Measurements from ENCODE around the gene SPTSSA.

DNA sequence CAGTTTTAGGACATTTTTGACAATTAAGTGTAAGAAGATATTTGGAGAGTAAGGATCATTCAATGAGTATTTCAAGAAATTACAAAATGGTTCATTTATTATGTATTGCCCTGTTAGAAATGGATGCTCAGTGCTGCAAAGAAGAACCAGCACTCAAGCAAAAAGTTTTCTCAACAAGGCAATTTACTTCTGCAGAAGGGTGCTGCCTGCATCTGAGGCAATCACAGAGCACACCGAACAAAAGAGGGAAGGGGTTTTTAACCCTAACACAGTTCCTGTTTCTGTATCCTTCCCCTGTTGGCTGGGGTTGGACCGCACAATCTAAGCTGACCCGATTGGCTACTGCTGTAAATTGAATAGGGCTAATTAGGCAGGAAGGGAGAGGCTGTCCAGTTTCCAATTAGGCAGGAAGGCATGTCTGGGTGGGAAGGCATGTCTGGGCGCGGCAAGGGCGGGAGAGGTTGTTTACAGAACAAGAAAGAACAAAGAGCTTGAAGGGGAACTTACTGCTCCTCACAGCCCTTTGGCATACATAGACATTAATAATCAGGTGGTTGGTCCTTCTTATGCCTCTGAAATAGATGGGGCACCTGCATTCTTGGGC, 41.4 kb downstream of the SPTSSA start:
- TF ChIP-seq, protein P1, sequence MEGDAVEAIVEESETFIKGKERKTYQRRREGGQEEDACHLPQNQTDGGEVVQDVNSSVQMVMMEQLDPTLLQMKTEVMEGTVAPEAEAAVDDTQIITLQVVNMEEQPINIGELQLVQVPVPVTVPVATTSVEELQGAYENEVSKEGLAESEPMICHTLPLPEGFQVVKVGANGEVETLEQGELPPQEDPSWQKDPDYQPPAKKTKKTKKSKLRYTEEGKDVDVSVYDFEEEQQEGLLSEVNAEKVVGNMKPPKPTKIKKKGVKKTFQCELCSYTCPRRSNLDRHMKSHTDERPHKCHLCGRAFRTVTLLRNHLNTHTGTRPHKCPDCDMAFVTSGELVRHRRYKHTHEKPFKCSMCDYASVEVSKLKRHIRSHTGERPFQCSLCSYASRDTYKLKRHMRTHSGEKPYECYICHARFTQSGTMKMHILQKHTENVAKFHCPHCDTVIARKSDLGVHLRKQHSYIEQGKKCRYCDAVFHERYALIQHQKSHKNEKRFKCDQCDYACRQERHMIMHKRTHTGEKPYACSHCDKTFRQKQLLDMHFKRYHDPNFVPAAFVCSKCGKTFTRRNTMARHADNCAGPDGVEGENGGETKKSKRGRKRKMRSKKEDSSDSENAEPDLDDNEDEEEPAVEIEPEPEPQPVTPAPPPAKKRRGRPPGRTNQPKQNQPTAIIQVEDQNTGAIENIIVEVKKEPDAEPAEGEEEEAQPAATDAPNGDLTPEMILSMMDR (IDR thresholded peaks at IDR 0.05 in 2 of 3, conservative IDR thresholded peaks at IDR 0.05 in 1 of 3; ENCODE audit: control insufficient read depth in 2 of 3, extremely low read depth in 1 of 3, insufficient read depth in 1 of 3, low read depth in 3 of 3, low read length in 3 of 3) = no peak
- TF ChIP-seq JUND (IDR thresholded peaks at IDR 0.05; ENCODE audit: low read depth, low read length) (no peak), RELA (IDR thresholded peaks at IDR 0.05; ENCODE audit: borderline replicate concordance, partially characterized antibody) (no peak), MYC (IDR thresholded peaks at IDR 0.05; ENCODE audit: insufficient read depth, insufficient read length, insufficient replicate concordance, low read length, severe bottlenecking) (no peak), EZH2 (IDR thresholded peaks at IDR 0.05; ENCODE audit: borderline replicate concordance, control insufficient read depth, low read depth, low read length) (no peak), TCF7 (IDR thresholded peaks at IDR 0.05; ENCODE audit: borderline replicate concordance) (no peak), BHLHE40 (IDR thresholded peaks at IDR 0.05; ENCODE audit: borderline replicate concordance in 1 of 2, low read depth in 2 of 2, low read length in 1 of 2) (no peak)
